Measurements from ENCODE around the gene TNC. TPM values are rescaled to one million over a fixed set of nuclear protein-coding genes. Genes with fewer than 3 reads are reported as not detected.

The TNC gene
- total and polyA plus RNA-seq, 2 donors (not counting 3 experiments of a cell fraction or from before 2014, with no cell fraction given) = 0.29 TPM; not detected in 1

DNA sequence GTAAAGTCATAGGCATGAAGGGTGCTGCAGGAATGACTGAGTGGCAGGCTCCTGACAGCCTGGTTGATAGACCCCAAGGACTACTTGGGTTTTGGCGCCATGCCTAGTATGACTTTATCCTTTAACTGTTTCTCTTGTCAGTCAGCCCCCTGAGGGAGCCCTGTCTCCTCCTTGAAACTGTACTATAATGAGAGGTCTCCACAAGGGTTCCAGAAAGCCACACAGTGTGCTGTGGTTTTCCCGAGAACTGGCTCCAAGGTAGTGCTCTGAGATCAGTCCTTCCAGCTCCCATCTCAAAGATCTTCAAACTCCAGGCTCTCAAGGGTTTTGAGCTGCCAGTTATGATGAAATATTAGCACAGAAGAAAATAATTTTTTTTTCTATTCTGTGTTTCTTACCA, 26.7 kb upstream of the TNC start:
- dilution Hi-C loops (cut with MboI; ENCODE audit: extremely low pct_ligation_motif_present, low sequenced_read_pairs) = no loop called here
- Histone ChIP-seq H3K27me3 (ENCODE audit: control insufficient read depth in 2 of 2, insufficient read depth in 2 of 2, low read length in 2 of 2) (no peaks in the 10 kb centered on the region), H2AFZ (ENCODE audit: low read depth, low read length) (no peak overlapping the region), H3K36me3 (ENCODE audit: control insufficient read depth in 2 of 2, extremely low read depth in 1 of 2, insufficient read depth in 2 of 2, low read length in 2 of 2) (no peaks in the 10 kb centered on the region), H3K4me3 (replicated peaks in 1 of 3; ENCODE audit: insufficient read depth in 1 of 3, low read depth in 1 of 3, low read length in 3 of 3) (no peak overlapping the region), H3K79me2 (ENCODE audit: control insufficient read depth, insufficient read depth, low read length) (no peaks in the 10 kb centered on the region), H3K27ac (ENCODE audit: insufficient read depth, low read depth, low read length) (no peak overlapping the region), H3K9me1 (replicated peaks; ENCODE audit: control insufficient read depth, extremely low read depth, insufficient read depth, low read length) (no peaks in the 10 kb centered on the region), H3K4me1 (ENCODE audit: control insufficient read depth, extremely low read depth, insufficient read depth, low read length) (no peaks in the 10 kb centered on the region), H3K4me2 (ENCODE audit: insufficient read depth, low read length) (no peak overlapping the region), H3K9me3 (replicated peaks; ENCODE audit: control insufficient read depth, insufficient read depth, low read length) (no peaks in the 10 kb centered on the region), H4K20me1 (replicated peaks; ENCODE audit: control insufficient read depth, extremely low read depth, insufficient read depth, low read length) (no peaks in the 10 kb centered on the region), H3K9ac (replicated peaks; ENCODE audit: extremely low read depth, insufficient read depth, low read length) (no peak overlapping the region)
- TF ChIP-seq GATA2 (IDR thresholded peaks at IDR 0.05; ENCODE audit: insufficient read depth, insufficient read length, low read depth, low read length) = no peak
- TF ChIP-seq POLR2AphosphoS5 (IDR thresholded peaks at IDR 0.05; ENCODE audit: insufficient read depth, low read depth, low read length) = no peak
- no peak for TF ChIP-seq CTCF (IDR thresholded peaks at IDR 0.05; ENCODE audit: extremely low read depth in 1 of 2, insufficient read depth in 1 of 2, low read depth in 1 of 2, low read length in 2 of 2)
- TF ChIP-seq JUN (IDR thresholded peaks at IDR 0.05; ENCODE audit: borderline replicate concordance, insufficient read depth, insufficient read length, low read depth) = no peak
- TF ChIP-seq, protein P1, sequence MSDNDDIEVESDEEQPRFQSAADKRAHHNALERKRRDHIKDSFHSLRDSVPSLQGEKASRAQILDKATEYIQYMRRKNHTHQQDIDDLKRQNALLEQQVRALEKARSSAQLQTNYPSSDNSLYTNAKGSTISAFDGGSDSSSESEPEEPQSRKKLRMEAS (IDR thresholded peaks at IDR 0.05; ENCODE audit: insufficient read depth, insufficient read length) = no peak
- TF ChIP-seq EZH2 (IDR thresholded peaks at IDR 0.05; ENCODE audit: borderline replicate concordance, low read depth, low read length, severe bottlenecking) = no peak
- no peak for TF ChIP-seq POLR2A (IDR thresholded peaks at IDR 0.05; ENCODE audit: low read depth, low read length)
- no peak for TF ChIP-seq FOS (IDR thresholded peaks at IDR 0.05; ENCODE audit: borderline replicate concordance, insufficient read depth, low read length)
- TF ChIP-seq MYC (IDR thresholded peaks at IDR 0.05; ENCODE audit: low read depth, low read length) = no peak
- BruUV-seq (replicated peaks) = no TSS peak
- ChIA-PET CTCF (no interaction called here), POLR2A (no interaction called here)
- FAIRE-seq = no peak
- intact Hi-C loops (cut with micrococcal nuclease) = no loop called here
- DNase-seq (ENCODE audit: low read depth, low spot score) = no peak

All from endothelial cell of umbilical vein (primary cell).